Body of pancreas (tissue), 4 donors: ENCODE data around the gene RAET1G.

ENCODE experiments used
- POLR2A ChIP-seq, 3 donors: fragments of 450-650 bp; IDR thresholded peaks; one replicate each; pipeline ENCODE4 v1.6.1; 2016; ENCODE audit warnings: antibody characterized with exemption in 3 of 3, mild to moderate bottlenecking in 2 of 3
- TF ChIP-seq, protein P1 (sequence below), 7 experiments: fragments of 450-650 bp in 4 of 7; fragments of 200-600 bp in 3 of 7; sonication (generic) in 3 of 7; IDR thresholded peaks; one replicate each; pipeline ENCODE4 v1.5.1; 2016 to 2019; ENCODE audit warnings: antibody characterized with exemption in 7 of 7

DNA sequence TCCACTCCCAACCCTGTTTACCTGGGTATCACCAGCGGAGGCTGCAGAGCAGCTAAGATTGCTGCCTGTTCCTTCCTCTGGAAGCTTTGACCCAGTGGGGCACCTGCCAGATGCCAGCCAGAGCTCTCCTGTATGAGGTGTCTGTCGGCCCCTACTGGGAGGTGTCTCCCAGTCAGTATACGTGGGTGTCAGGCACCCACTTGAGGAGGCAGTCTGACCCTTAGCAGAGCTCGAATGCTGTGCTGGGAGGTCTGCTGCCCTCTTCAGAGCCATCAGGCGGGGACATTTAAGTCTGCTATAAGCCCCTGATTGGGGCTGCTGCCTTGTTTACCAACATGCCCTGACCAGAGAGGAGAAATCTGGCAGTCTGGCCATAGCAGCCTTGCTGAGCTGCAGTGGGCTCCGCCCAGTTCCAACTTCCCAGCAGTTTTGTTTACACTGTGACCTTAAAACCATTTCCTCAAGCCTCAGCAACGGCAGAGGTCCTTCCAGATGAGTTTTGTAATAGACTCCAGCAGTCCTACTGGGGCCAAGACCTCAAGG lies 27.8 kb downstream of the RAET1G start:
- TF ChIP-seq, protein P1, sequence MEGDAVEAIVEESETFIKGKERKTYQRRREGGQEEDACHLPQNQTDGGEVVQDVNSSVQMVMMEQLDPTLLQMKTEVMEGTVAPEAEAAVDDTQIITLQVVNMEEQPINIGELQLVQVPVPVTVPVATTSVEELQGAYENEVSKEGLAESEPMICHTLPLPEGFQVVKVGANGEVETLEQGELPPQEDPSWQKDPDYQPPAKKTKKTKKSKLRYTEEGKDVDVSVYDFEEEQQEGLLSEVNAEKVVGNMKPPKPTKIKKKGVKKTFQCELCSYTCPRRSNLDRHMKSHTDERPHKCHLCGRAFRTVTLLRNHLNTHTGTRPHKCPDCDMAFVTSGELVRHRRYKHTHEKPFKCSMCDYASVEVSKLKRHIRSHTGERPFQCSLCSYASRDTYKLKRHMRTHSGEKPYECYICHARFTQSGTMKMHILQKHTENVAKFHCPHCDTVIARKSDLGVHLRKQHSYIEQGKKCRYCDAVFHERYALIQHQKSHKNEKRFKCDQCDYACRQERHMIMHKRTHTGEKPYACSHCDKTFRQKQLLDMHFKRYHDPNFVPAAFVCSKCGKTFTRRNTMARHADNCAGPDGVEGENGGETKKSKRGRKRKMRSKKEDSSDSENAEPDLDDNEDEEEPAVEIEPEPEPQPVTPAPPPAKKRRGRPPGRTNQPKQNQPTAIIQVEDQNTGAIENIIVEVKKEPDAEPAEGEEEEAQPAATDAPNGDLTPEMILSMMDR (IDR thresholded peaks at IDR 0.05), result no peak
- TF ChIP-seq POLR2A (IDR thresholded peaks at IDR 0.05), result no peak
